ENCODE results near the gene GIGYF2.

GRCh38 chr2:232883116-232883721 lies 186.1 kb downstream of the GIGYF2 start:
- TF ChIP-seq, protein P1, sequence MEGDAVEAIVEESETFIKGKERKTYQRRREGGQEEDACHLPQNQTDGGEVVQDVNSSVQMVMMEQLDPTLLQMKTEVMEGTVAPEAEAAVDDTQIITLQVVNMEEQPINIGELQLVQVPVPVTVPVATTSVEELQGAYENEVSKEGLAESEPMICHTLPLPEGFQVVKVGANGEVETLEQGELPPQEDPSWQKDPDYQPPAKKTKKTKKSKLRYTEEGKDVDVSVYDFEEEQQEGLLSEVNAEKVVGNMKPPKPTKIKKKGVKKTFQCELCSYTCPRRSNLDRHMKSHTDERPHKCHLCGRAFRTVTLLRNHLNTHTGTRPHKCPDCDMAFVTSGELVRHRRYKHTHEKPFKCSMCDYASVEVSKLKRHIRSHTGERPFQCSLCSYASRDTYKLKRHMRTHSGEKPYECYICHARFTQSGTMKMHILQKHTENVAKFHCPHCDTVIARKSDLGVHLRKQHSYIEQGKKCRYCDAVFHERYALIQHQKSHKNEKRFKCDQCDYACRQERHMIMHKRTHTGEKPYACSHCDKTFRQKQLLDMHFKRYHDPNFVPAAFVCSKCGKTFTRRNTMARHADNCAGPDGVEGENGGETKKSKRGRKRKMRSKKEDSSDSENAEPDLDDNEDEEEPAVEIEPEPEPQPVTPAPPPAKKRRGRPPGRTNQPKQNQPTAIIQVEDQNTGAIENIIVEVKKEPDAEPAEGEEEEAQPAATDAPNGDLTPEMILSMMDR (IDR thresholded peaks at IDR 0.05; ENCODE audit: low read depth, low read length): no peak
- TF ChIP-seq EZH2phosphoT487 (IDR thresholded peaks at IDR 0.05; ENCODE audit: low read depth): no peak

Measured in OCI-LY3 (cell line).